Measurements from ENCODE around the gene PTMS. TPM values are rescaled to one million over a fixed set of nuclear protein-coding genes. Genes with fewer than 3 reads are reported as not detected.

The PTMS gene
- total RNA-seq, 2 experiments from 2014 or later: 87.1 to 97.7 TPM

DNA sequence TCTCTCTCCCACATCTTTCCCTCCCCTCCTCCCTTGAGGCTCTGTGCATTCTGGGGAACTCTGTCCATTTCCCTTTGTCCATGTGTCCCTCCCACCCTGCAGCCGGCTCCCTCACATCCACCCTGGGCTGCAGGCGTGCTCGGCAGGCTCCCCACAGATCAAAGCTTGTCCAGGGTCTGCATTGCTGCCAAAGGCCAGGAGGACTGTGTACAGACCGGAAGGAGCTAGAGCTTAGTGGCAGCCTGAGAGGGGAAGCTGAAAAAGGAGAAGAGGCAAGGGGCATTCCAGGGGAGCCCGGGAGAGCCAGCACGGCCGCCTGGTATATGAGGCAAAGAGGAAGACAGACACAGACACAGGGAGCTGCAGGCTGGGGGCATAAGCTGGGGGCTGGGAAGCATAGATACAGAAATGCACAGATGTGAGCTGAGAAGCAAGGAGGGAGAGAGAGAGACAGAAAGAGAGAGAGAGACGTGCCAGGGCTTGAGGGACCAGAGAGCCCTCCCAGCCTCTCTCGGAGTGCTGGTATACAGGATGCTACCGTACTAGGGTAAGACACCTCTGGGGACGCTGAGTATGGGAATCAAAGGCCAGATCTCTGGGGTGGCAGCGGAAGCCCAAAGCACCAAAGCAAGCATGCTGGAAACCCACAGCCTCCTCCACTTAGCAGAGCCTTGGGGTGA is 26.5 kb downstream of the PTMS start:
- POLR2A ChIA-PET: interaction anchor here (1.2 kb wide), 1 partner anchor 104 kb away, joined by 3 read pairs; no protein-coding TSS in a partner anchor
- CTCF ChIA-PET: interaction anchor here (1.0 to 2.2 kb wide), 6 partner anchors 18 to 47 kb away, joined by 3 to 11 read pairs (median 3); partner anchors contain the start of gene MLF2

DNA sequence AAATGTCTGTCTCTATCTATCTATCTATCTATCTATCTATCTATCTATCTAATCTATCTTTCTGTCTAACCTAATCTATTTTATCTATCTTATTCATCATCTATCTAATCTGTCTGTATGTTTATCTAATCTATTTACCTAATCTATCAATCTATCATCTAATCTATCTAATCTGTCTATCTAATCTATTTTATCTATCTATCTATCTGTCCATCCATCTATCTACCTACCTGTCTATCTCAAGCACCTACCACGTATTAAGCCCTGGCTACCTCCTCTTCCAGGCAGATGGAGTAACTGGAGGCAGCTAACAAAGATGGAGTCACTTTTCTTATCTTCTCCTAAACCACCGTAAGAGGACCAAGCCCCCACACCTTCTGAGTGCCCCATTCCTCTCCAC is 28.9 kb downstream of the PTMS start:
- ChIA-PET POLR2A (no interaction called here), CTCF (interaction anchor here (0.6 to 1.4 kb wide), 5 partner anchors 10 to 204 kb away, joined by 3 to 4 read pairs (median 3); no protein-coding TSS in a partner anchor)

DNA sequence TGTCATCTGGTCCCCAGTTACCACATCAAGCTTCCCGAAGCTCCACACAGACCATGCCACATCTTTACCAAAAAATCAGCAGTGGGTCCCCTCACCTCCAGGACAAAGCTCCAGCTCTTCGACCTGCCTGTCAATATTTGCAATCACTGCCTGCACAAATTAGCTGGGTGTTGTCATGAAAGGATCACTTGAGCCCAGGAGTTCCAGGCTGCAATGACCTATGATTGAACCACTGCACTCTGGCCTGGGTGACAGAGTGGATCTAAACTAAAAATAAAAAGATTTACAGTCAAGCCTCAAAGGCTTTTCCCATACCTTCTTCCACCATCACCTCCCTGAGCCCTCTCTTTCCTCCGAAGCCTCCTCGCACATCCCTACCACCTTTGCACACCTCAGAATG is 30.4 kb downstream of the PTMS start:
- ChIA-PET CTCF (interaction anchor here (0.9 to 1.4 kb wide), 3 partner anchors 8 to 43 kb away, joined by 3 to 5 read pairs (median 4); no protein-coding TSS in a partner anchor), POLR2A (no interaction called here)

DNA sequence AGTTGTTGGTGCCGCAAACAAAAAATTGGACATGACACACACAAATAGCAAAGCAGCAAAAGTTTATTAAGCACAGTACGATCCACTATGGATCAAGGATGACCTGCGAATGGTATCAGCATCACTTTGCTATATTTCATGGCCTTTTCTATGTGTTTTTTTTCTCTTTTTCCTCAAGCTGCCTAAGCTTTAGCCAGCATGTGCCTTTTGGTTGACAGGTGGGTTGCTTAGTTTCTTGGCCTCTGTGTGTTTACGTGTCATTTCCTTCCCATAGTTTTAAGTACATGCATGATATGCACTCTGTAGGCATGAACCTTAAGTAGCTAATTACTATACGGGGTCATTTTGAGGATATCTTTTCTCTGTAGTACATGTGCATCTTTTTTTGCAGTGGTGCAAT is 33.0 kb downstream of the PTMS start:
- ChIA-PET POLR2A (no interaction called here), CTCF (no interaction called here)

DNA sequence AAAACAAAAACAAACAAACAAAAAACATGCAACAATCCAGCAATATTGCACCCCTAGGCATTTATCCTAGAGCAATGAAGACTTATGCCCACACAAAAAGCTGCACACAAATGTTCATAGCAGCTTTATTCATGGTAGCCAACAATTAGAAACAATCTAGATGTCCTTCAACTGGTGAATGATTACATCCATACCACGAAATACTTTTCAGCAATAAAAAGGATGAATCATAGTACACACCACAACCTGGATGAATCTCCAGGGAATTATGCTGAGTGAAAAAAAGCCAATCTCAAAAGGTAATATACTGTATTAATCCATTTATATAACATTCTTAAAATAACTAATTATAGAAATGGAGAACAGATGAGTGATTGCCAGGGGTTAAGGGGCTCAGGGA is 41.0 kb downstream of the PTMS start:
- CTCF ChIA-PET: interaction anchor here (1.3 kb wide), 1 partner anchor 14 kb away, joined by 3 read pairs; no protein-coding TSS in a partner anchor
- POLR2A ChIA-PET: no interaction called here

DNA sequence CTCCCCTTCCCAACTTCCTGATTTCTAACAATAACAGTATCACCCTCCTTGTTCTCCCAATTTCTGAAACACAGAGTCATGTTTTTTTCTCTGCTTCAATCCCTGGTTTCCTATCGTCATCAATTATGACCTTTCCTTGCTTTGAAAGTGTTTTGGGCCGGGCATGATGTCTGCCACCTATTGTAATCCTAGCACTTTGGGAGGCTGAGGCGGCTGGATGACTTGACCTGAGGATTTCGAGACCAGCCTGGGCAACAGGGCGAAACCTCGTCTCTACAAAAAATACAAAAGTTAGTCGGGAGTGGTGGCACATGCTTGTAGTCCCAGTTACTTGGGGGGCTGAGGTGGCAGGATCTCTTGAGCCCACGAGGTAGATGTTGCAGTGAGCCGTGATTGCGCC is 42.9 kb downstream of the PTMS start:
- ChIA-PET CTCF (interaction anchor here (1.2 to 1.5 kb wide), 2 partner anchors 14 to 42 kb away, joined by 5 read pairs; partner anchors contain the start of gene PTMS), POLR2A (no interaction called here)

DNA sequence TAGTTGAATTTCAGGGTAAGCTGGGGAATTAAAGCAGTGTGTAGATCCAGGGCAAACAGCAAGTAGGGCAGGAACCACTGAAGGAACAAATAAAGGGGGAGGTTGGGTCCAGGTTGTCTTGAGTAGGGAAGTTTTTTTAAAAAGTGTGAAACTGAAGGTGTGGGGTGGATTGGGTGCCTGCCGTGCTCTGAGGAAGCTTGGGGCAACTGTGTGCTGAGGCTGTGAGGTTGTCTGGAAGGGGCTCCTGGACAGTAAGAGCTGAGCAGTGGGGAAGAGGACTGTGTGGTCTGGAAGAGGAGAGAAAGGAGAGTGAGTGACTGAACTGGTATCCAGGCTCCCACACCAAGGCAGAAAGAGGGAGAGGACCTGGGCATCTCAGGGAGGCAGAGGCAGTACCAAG is 44.6 kb downstream of the PTMS start:
- CTCF ChIA-PET: interaction anchor here (0.5 to 1.0 kb wide), 5 partner anchors 9 to 44 kb away, joined by 3 to 6 read pairs (median 3); no protein-coding TSS in a partner anchor

DNA sequence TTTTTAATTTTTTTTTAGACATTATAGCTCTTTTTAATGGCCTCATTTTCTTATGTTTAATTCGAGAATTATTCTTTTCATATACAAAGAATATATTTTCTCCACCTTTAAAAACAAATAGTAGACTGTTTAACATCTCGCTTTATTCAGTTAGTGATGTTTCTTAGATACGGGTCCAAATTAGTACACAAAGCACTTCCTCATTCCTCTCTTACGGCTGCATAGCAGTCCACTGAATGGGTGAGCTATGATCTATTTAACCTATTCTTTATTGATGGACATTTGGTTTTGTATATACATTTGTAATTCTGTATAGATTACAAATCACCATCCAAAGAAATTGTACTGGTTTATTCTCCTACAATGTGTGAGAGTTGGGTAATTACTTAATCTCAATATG is 47.2 kb downstream of the PTMS start:
- CTCF ChIA-PET: interaction anchor here (0.9 to 3.5 kb wide), 3 partner anchors 13 to 121 kb away, joined by 3 to 13 read pairs (median 4); no protein-coding TSS in a partner anchor

More for the DNA sequence above, 44.6 kb downstream of the PTMS start:
- POLR2A ChIA-PET: no interaction called here

DNA sequence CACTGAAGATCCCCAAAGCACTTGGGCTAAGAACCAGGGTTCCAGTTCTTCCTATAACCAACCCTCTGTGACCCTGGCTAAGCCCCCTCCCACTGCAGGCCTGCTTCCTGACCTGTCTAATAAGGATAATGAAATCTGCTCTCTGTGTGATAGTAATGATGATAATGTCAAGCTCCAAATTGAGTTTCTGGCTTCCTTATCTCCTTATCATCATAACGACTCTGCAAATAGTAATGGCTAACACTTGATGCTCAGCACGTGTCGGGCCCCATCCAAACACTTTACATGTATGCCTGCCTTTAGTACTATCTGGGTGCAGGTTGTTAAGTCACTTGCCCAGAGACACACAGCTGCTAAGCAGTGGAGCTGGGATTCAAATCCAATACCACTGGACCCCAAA is 50.4 kb downstream of the PTMS start:
- ChIA-PET CTCF (no interaction called here), POLR2A (no interaction called here)

More for the DNA sequence above, 47.2 kb downstream of the PTMS start:
- POLR2A ChIA-PET: no interaction called here

DNA sequence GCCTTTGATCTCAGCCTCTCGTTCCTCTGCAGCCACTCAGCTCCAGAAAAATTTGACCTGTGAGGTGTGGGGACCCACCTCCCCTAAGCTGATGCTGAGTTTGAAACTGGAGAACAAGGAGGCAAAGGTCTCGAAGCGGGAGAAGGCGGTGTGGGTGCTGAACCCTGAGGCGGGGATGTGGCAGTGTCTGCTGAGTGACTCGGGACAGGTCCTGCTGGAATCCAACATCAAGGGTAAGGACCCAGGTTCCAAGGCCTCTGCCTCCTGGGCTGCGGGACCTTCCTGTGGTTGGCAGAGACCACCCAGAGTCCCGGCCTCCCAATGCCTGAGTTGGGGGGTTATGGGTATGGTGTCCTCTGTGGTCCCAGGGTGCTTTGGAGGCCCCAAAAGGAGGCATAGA is 50.9 kb downstream of the PTMS start:
- POLR2A ChIA-PET: no interaction called here
- CTCF ChIA-PET: no interaction called here

DNA sequence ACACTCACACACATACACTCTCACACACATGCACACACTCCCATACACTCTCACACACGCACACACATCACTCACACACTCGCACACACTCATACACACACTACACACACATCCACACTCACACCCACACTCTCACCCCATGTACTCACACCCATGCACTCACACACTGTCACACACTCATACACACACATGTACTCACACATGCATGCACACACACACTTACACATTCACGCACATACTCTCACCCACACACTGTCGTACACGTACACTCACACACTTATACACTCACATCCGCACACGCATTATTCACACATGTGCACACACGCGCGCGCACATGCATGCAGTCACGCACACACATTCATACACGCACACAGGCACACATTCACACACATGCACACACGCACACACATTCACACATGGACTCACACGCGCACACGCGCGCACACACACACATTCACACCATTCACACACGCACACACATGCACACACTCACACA is 51.5 kb downstream of the PTMS start:
- POLR2A ChIA-PET: no interaction called here
- CTCF ChIA-PET: no interaction called here

DNA sequence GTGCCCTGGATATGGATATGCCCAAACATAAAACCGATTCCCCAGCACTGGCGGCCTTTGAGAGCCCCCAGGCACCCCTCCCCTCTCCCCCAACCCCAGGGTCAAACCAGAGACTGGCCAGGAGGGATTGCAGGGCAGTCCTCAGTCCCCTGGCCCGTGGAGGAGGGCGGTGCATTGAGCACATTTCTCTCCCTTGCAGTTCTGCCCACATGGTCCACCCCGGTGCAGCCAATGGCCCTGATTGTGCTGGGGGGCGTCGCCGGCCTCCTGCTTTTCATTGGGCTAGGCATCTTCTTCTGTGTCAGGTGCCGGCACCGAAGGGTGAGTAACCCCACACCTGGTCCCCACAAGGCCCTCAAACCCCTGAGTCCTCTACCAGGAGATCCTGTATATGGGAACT is 52.1 kb downstream of the PTMS start:
- CTCF ChIA-PET: interaction anchor here (1.1 kb wide), 1 partner anchor 51 kb away, joined by 3 read pairs; no protein-coding TSS in a partner anchor
- POLR2A ChIA-PET: no interaction called here

DNA sequence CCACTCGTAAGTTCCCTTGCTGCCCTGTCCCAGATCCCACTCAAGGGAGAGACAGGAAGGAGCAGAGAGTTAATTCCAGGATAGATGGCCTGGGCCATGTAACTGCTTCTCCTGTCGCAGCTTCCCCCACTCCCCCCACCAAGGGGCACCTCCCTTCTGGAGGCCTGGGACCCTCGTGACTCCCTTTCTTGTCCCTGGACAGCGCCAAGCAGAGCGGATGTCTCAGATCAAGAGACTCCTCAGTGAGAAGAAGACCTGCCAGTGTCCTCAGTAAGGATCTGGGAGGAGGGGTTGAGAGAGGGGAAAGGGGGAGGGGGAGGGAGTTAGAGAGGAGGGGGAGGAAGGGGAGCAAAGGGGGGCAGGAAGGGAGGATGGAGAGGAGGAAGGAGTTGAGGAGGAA is 52.5 kb downstream of the PTMS start:
- POLR2A ChIA-PET: no interaction called here

DNA sequence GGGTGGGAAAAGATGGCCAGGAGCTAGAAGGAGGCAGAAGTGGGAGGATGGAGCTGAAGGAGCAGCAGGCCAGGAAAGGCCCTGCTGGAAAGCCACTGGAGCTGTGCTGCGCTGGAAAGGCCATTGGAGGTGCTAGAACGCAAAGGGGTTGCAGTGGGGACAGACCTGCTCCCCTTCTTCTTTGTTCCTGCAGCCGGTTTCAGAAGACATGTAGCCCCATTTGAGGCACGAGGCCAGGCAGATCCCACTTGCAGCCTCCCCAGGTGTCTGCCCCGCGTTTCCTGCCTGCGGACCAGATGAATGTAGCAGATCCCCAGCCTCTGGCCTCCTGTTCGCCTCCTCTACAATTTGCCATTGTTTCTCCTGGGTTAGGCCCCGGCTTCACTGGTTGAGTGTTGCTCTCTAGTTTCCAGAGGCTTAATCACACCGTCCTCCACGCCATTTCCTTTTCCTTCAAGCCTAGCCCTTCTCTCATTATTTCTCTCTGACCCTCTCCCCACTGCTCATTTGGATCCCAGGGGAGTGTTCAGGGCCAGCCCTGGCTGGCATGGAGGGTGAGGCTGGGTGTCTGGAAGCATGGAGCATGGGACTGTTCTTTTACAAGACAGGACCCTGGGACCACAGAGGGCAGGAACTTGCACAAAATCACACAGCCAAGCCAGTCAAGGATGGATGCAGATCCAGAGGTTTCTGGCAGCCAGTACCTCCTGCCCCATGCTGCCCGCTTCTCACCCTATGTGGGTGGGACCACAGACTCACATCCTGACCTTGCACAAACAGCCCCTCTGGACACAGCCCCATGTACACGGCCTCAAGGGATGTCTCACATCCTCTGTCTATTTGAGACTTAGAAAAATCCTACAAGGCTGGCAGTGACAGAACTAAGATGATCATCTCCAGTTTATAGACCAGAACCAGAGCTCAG is 53.2 kb downstream of the PTMS start:
- POLR2A ChIA-PET: no interaction called here
- CTCF ChIA-PET: interaction anchor here (0.6 to 1.3 kb wide), 3 partner anchors 35 to 289 kb away, joined by 3 read pairs; no protein-coding TSS in a partner anchor

More for the DNA sequence above, 52.5 kb downstream of the PTMS start:
- CTCF ChIA-PET: interaction anchor here (1.1 kb wide), 1 partner anchor 52 kb away, joined by 3 read pairs; no protein-coding TSS in a partner anchor

DNA sequence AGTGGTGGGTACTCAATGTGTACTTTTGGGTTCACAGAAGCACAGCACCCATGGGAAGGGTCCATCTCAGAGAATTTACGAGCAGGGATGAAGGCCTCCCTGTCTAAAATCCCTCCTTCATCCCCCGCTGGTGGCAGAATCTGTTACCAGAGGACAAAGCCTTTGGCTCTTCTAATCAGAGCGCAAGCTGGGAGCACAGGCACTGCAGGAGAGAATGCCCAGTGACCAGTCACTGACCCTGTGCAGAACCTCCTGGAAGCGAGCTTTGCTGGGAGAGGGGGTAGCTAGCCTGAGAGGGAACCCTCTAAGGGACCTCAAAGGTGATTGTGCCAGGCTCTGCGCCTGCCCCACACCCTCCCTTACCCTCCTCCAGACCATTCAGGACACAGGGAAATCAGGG is 54.0 kb downstream of the PTMS start:
- POLR2A ChIA-PET: no interaction called here

More for the DNA sequence above, 54.0 kb downstream of the PTMS start:
- CTCF ChIA-PET: interaction anchor here (0.6 to 9.6 kb wide), 3 partner anchors 36 to 289 kb away, joined by 3 to 91 read pairs (median 3); partner anchors contain the start of gene MLF2

Other genes with a start within 250 kb of the PTMS start
- 1,000 to 10,000 TPM; 8,536 to 8,736 TPM for gene GAPDH, start 231.8 kb upstream of the PTMS start, total RNA-seq
- gene IFFO1, start 210.3 kb upstream of the PTMS start, total RNA-seq: 10 to 100 TPM; 11.2 to 12.8 TPM
- gene NOP2, start 198.1 kb upstream of the PTMS start, total RNA-seq: 100 to 1,000 TPM; 157 to 160 TPM
- 100 to 1,000 TPM; 276 to 283 TPM for gene CHD4, start 159.0 kb upstream of the PTMS start, total RNA-seq
- 1 to 10 TPM; 8.3 to 9.0 TPM for gene LPAR5, start 130.4 kb upstream of the PTMS start, total RNA-seq
- under 1 TPM; 0.88 to 0.95 TPM for gene ACRBP, start 118.9 kb upstream of the PTMS start, total RNA-seq
- gene ING4, start 103.2 kb upstream of the PTMS start, total RNA-seq: 10 to 100 TPM; 10.8 to 13.3 TPM
- 10 to 100 TPM; 59.3 to 59.8 TPM for gene ZNF384, start 77.0 kb upstream of the PTMS start, total RNA-seq
- gene PIANP, start 65.5 kb upstream of the PTMS start, total RNA-seq: under 1 TPM; 0.55 to 0.80 TPM
- gene COPS7A, start 42.3 kb upstream of the PTMS start, total RNA-seq: 10 to 100 TPM; 43.5 to 46.1 TPM
- 100 to 1,000 TPM; 144 to 150 TPM for gene MLF2, start 13.2 kb upstream of the PTMS start, total RNA-seq
- gene LAG3, start 6.2 kb downstream of the PTMS start, total RNA-seq: 100 to 1,000 TPM; 324 to 331 TPM
- 1 to 10 TPM; 1.4 to 1.6 TPM for gene CD4, start 23.2 kb downstream of the PTMS start, total RNA-seq
- gene GPR162, start 55.5 kb downstream of the PTMS start, total RNA-seq: under 1 TPM; 0.21 to 0.44 TPM
- gene P3H3, start 62.0 kb downstream of the PTMS start, total RNA-seq: 1 to 10 TPM; 1.8 TPM
- under 1 TPM; 0.32 to 0.63 TPM for gene GNB3, start 74.6 kb downstream of the PTMS start, total RNA-seq
- 10 to 100 TPM; 50.0 to 53.1 TPM for gene CDCA3, start 84.9 kb downstream of the PTMS start, total RNA-seq
- 100 to 1,000 TPM; 151 to 152 TPM for gene USP5, start 85.8 kb downstream of the PTMS start, total RNA-seq
- gene TPI1, start 101.2 kb downstream of the PTMS start, total RNA-seq: 1,000 to 10,000 TPM; 1,928 to 1,984 TPM
- 1 to 10 TPM; 3.3 to 4.6 TPM for gene SPSB2, start 106.9 kb downstream of the PTMS start, total RNA-seq
- gene LRRC23, start 138.5 kb downstream of the PTMS start, total RNA-seq: 1 to 10 TPM; 3.1 to 6.0 TPM
- 100 to 1,000 TPM; 171 to 175 TPM for gene ENO2, start 148.2 kb downstream of the PTMS start, total RNA-seq
- 10 to 100 TPM; 44.1 to 44.3 TPM for gene ATN1, start 161.6 kb downstream of the PTMS start, total RNA-seq
- not detected for gene RNU7-1, start 177.5 kb downstream of the PTMS start, total RNA-seq
- 100 to 1,000 TPM; 234 to 239 TPM for gene C12orf57, start 177.7 kb downstream of the PTMS start, total RNA-seq
- gene PTPN6, start 185.0 kb downstream of the PTMS start, total RNA-seq: 100 to 1,000 TPM; 436 to 441 TPM
- gene PHB2, start 204.3 kb downstream of the PTMS start, total RNA-seq: 100 to 1,000 TPM; 509 to 511 TPM
- 100 to 1,000 TPM; 152 to 162 TPM for gene EMG1, start 204.6 kb downstream of the PTMS start, total RNA-seq

All from activated CD8-positive, alpha-beta memory T cell treated with anti-CD3 and anti-CD28 coated beads for 36 hours (primary cell).